Ascending aorta (tissue), 2 donors: ENCODE measurements around the gene MORF4L1. TPM values are rescaled to one million over a fixed set of nuclear protein-coding genes. Genes with fewer than 3 reads are reported as not detected.
A peak's percentile ranks its signal among the peaks of the same experiment; 100 is the strongest.
"Not testable (repeated sequence)": the region's sequence is repeated elsewhere in the genome, so short reads cannot be mapped to it uniquely, and the experiment has no call there.

Source experiments
- DNase-seq, 2 donors: peaks; one replicate each; pipeline ENCODE4 v3.0.0-alpha.2; 2019; ENCODE audit warnings: low spot score in 2 of 2
- H3K27ac ChIP-seq, 2 donors: fragments of 200-600 bp; sonication (generic); one replicate each; pipeline ENCODE4 v1.5.1; 2016 to 2017; ENCODE audit warnings: mild to moderate bottlenecking in 1 of 2
- H3K27me3 ChIP-seq: fragments of 200-600 bp; sonication (generic); one replicate; pipeline ENCODE4 v1.5.1; 2017
- H3K36me3 ChIP-seq, 2 donors: fragments of 200-600 bp; sonication (generic); one replicate each; pipeline ENCODE4 v1.5.1; 2016
- H3K4me1 ChIP-seq, 2 donors: fragments of 200-600 bp; sonication (generic); one replicate each; pipeline ENCODE4 v1.5.1; 2016 to 2017; ENCODE audit warnings: mild to moderate bottlenecking in 1 of 2
- H3K4me3 ChIP-seq, 2 donors: fragments of 200-600 bp; sonication (generic); one replicate each; pipeline ENCODE4 v1.5.1; 2016 to 2017; ENCODE audit warnings: mild to moderate bottlenecking in 1 of 2
- H3K9me3 ChIP-seq, 2 donors: fragments of 200-600 bp; sonication (generic); one replicate each; pipeline ENCODE4 v1.5.1; 2016
- intact Hi-C: fragments of 100-400 bp; cut with DNase I; formaldehyde crosslinking; loops from one replicate; pipeline ENCODE4 v1.15.1; 2023
- total RNA-seq: library from RNA; depleted of rRNA; stranded (reverse); fragments of >200 nt; gene quantifications from one replicate; pipeline ENCODE4 v1.1.0, GENCODE V29; 2016
- TF ChIP-seq, protein P1 (sequence below), 3 experiments: fragments of 200-600 bp in 2 of 3; fragments of 450-650 bp in 1 of 3; sonication (generic) in 2 of 3; IDR thresholded peaks; one replicate each; pipeline ENCODE4 v1.5.1; 2016 to 2019; ENCODE audit warnings: antibody characterized with exemption in 3 of 3, mild to moderate bottlenecking in 1 of 3, moderate library complexity in 1 of 3

Gene MORF4L1
- total RNA-seq, 1 donor from 2014 or later = 108 TPM

DNA sequence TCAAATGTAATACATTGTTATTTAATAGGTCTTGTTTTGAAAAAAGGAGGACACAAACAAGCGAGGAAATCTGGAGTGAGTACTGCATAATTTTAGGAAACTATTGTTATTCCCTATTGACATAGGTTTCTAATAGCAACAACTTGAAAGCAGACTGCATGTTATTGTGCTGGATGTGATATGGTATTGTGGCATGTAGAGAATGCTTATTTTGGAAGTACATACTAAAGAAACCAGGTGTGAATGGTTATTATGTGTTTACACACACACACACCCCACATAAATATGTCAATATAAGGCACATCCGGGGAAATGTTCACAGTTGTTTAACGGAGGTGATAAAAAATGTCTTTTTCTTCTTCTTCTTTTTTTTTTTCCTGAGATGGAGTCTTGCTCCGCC is 5.9 kb upstream of the MORF4L1 start:
- TF ChIP-seq, protein P1, sequence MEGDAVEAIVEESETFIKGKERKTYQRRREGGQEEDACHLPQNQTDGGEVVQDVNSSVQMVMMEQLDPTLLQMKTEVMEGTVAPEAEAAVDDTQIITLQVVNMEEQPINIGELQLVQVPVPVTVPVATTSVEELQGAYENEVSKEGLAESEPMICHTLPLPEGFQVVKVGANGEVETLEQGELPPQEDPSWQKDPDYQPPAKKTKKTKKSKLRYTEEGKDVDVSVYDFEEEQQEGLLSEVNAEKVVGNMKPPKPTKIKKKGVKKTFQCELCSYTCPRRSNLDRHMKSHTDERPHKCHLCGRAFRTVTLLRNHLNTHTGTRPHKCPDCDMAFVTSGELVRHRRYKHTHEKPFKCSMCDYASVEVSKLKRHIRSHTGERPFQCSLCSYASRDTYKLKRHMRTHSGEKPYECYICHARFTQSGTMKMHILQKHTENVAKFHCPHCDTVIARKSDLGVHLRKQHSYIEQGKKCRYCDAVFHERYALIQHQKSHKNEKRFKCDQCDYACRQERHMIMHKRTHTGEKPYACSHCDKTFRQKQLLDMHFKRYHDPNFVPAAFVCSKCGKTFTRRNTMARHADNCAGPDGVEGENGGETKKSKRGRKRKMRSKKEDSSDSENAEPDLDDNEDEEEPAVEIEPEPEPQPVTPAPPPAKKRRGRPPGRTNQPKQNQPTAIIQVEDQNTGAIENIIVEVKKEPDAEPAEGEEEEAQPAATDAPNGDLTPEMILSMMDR (IDR thresholded peaks at IDR 0.05) = no peak
- no peak for DNase-seq
- intact Hi-C loops = no loop called here
- Histone ChIP-seq H3K36me3 (no peaks in the 10 kb centered on the region), H3K9me3 (no peaks in the 10 kb centered on the region), H3K27ac (no peak overlapping the region), H3K27me3 (no peaks in the 10 kb centered on the region), H3K4me1 (no peaks in the 10 kb centered on the region), H3K4me3 (no peak overlapping the region)

DNA sequence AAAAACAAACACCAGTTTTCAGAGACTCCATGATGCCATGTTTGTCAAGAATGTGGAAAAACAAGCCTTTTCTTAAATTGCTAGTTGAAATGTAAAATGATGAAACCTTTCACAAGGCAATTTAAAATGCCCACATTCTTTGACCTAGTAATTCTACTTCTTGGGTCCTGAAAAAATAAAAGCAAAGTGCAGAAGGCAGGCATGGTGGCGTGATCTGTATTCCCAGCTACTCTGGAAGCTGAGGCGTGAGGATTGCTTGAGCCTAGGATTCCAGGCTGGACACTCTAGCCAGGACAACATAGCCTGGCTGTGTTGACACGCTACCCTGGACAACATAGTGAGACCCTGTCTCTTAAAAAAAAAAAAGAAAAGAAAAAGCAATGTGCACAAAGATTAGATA is 4.3 kb upstream of the MORF4L1 start:
- H3K27ac ChIP-seq = no peak overlapping the region
- intact Hi-C loops = no loop called here
- TF ChIP-seq, protein P1 (IDR thresholded peaks at IDR 0.05) = no peak
- no peaks in the 10 kb centered on the region for H3K27me3 ChIP-seq
- no peaks in the 10 kb centered on the region for H3K36me3 ChIP-seq
- no peaks in the 10 kb centered on the region for H3K9me3 ChIP-seq
- H3K4me3 ChIP-seq = no peak overlapping the region
- H3K4me1 ChIP-seq = peaks cover 0 to 2% of the 10 kb centered on the region in 2 donors
- no peak for DNase-seq

DNA sequence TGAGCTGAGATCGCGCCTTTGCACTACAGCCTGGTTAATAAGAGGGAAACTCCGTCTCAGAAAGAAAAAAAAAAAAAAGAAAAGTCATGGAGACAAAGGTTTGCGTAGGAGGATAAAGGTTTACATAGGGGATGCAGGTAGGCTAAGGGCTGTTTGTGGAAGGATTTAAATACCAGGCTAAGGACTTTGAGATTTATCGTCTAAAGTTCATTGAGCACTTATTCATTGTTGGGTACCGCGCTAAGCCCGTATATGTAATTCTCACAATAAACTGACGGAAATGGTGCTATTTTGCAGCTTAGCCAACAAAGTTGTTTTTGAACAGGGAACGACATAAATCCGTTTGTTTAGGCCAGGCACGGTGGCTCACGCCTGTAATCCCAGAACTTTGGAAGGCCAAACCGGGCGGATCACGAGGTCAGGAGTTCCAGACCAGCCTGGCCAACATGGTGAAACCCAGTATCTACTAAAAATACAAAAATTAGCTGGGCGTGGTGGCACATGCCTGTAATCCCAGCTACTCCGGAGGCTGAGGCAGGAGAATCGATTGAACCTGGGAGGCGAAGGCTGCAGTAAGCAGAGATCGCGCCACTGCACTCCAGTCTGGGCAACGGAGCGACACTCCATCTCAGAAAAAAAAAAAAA is 1.1 kb upstream of the MORF4L1 start:
- not testable (repeated sequence) for H3K4me1 ChIP-seq, H3K36me3 ChIP-seq, H3K9me3 ChIP-seq, H3K27me3 ChIP-seq, DNase-seq
- peak overlapping the region; percentile 100 for H3K27ac ChIP-seq
- peak overlapping the region in 1 of 2 donors; percentile 98 for H3K4me3 ChIP-seq
- intact Hi-C loops = loop anchor here (1.0 to 2.0 kb wide), 2 partner anchors 11 to 115 kb away; no protein-coding TSS in a partner anchor

GRCh38 chr15:78872972-78873792 is 492 bp downstream of the MORF4L1 start:
- TF ChIP-seq, protein P1 (IDR thresholded peaks at IDR 0.05) = no peak
- Histone ChIP-seq H3K27ac (peak overlapping the region; percentile 100), H3K36me3 (no peaks in the 10 kb centered on the region), H3K9me3 (no peaks in the 10 kb centered on the region), H3K27me3 (no peaks in the 10 kb centered on the region), H3K4me1 (peaks cover 5 to 16% of the 10 kb centered on the region in 2 donors), H3K4me3 (peak overlapping the region; percentile 98 to 99)
- DNase-seq = peak in 1 of 2 donors; percentile 89
- intact Hi-C loops = loop anchor here (1.0 to 2.0 kb wide), 4 partner anchors 13 to 116 kb away; partner anchors contain the start of gene ADAMTS7

DNA sequence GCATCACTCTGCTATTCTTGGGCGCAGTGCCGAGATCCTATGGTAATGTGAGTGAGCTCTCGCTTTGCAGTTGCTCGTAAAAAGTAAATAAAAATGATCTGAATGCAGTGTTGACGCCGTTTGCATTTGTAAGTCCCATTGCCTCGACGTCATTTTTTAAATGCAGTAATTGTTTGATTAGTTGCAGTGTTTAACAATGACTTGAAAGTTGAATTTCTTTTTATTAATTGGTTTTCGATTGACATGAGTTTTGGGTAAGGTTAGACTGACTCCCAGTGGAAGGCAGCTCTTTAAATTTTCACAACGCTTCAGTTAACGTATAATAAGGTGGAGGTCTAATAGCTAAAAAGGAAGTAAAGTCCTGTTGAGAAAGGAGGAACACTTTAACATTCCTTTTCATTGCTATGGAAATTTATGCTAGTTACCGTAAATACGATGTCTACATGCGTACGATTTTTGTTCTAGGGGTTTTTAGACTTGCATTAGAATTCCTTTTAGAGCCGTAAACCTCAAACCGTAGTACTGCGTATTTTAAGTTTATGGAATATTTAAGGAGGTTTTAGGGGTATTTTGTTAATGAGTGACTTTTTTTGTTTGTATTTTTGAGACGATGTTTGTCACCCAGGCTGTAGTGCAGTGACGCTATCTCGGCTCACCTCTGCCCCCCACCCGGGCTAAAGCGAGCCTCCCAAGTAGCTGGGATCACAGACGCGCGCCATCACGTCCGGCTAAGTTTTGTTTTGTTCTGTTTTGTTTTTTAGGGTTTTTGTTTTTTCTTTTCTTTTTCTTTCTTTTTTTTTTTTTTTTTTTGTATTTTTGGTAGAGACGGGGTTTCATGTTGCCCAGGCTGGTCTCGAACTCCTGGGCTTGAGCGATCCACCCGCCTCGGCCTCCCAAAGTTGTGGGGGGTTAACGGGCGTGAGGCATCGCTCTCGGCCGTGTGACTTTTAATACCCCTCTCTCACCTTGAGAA is 1.4 kb downstream of the MORF4L1 start:
- TF ChIP-seq, protein P1 (IDR thresholded peaks at IDR 0.05) = no peak
- H3K36me3 ChIP-seq = no peaks in the 10 kb centered on the region
- intact Hi-C loops = loop anchor here (1.0 to 2.0 kb wide), 3 partner anchors 40 to 117 kb away; partner anchors contain the start of gene ADAMTS7
- no peaks in the 10 kb centered on the region for H3K9me3 ChIP-seq
- no peaks in the 10 kb centered on the region for H3K27me3 ChIP-seq
- H3K4me1 ChIP-seq = peaks cover 5 to 22% of the 10 kb centered on the region in 2 donors
- H3K4me3 ChIP-seq = peak overlapping the region; percentile 98 to 99
- DNase-seq = no peak
- H3K27ac ChIP-seq = peak overlapping the region; percentile 100
